Hepatocyte (in vitro differentiated cells): ENCODE results near the gene LY6G5C.

Experiments
- EZH2 ChIP-seq: fragments of 200-600 bp; sonication (generic); IDR thresholded peaks from 2 replicates; pipeline ENCODE4 v1.6.1; 2016; ENCODE audit warnings: antibody characterized with exemption, mild to moderate bottlenecking, borderline replicate concordance
- TF ChIP-seq, protein P1 (sequence below): fragments of 200-600 bp; sonication (generic); IDR thresholded peaks from 2 replicates; pipeline ENCODE4 v1.5.1; 2016; ENCODE audit warnings: antibody characterized with exemption, mild to moderate bottlenecking; ENCODE audit not compliant: poor library complexity

DNA sequence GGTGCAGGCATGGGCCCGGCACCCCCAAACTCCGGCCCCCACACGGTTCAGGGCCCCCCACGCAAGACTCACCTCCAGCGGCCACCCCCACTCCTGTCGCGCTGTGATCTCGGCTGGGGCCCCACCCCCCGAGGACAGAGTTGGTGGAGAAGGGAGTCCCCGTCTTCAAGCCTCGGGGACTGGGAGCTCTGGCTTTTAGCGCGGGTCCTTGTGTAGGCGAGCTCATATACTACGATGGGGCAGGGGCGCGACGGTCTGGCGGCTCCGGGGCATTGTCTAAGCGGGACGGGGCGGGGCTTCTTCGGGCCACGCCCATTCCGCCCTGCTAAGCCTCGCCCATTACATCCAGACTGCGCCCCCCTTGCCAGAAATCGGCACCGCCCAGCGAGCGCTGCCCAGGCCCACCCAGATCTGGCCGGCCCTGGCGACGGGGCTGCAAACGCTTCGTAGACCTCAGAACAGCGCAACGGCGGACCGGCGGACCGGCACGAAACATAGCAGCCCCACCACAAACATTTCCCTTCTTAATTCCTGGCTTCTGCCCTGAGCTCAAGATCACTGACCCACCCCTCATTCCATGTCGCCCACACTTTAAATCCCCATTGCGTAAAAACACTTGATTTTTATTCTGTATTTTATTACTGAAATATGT is 49.2 kb upstream of the LY6G5C start:
- TF ChIP-seq, protein P1, sequence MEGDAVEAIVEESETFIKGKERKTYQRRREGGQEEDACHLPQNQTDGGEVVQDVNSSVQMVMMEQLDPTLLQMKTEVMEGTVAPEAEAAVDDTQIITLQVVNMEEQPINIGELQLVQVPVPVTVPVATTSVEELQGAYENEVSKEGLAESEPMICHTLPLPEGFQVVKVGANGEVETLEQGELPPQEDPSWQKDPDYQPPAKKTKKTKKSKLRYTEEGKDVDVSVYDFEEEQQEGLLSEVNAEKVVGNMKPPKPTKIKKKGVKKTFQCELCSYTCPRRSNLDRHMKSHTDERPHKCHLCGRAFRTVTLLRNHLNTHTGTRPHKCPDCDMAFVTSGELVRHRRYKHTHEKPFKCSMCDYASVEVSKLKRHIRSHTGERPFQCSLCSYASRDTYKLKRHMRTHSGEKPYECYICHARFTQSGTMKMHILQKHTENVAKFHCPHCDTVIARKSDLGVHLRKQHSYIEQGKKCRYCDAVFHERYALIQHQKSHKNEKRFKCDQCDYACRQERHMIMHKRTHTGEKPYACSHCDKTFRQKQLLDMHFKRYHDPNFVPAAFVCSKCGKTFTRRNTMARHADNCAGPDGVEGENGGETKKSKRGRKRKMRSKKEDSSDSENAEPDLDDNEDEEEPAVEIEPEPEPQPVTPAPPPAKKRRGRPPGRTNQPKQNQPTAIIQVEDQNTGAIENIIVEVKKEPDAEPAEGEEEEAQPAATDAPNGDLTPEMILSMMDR = no peak
- no peak for TF ChIP-seq EZH2
